Astrocyte of the hippocampus (primary cell): ENCODE data around the gene IL15.
"Not testable (repeated sequence)": the region's sequence is repeated elsewhere in the genome, so short reads cannot be mapped to it uniquely, and the experiment has no call there.

ENCODE experiments used
- DNase-seq: peaks from one replicate; pipeline ENCODE4 v3.0.0; 2011; ENCODE audit warnings: low read depth, low spot score

IL15 gene

DNA sequence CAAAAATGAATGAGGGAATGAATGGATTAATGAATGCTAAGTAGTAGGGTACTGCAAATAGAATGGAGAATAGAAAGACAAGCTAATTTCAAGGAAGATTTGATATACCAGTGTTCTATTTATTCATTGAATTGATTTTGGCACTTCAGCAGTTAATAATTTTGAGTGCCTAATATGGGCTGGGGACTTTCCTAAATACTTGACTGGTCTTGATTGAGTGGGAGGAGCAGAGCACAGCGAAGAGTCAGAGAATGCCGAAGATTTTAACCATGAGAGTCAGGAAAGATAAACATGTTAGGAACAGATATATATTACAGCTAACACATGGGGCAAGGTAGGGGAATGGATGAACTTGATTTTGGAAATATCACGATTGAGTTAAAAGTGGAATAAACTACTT, 10.6 kb downstream of the IL15 start:
- DNase-seq, result no peak

DNA sequence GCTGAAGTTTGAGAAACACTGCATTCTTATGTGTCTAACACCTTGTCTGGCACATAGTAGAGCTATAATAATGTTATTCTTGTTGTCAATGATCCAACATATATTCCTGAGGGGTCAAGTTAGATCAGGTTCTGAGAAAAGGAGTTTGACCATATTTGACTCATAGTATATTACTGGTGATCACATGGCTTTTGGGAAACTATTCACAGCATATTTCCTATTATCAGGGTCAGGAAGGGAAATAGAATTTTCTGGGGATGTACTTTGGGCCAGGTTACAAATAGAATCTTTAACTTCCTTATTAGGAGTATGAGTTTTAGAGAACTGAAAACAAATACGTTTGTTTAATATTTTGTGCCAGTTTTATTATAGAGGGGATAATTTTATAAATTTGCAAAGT, 11.6 kb downstream of the IL15 start:
- no peak for DNase-seq

DNA sequence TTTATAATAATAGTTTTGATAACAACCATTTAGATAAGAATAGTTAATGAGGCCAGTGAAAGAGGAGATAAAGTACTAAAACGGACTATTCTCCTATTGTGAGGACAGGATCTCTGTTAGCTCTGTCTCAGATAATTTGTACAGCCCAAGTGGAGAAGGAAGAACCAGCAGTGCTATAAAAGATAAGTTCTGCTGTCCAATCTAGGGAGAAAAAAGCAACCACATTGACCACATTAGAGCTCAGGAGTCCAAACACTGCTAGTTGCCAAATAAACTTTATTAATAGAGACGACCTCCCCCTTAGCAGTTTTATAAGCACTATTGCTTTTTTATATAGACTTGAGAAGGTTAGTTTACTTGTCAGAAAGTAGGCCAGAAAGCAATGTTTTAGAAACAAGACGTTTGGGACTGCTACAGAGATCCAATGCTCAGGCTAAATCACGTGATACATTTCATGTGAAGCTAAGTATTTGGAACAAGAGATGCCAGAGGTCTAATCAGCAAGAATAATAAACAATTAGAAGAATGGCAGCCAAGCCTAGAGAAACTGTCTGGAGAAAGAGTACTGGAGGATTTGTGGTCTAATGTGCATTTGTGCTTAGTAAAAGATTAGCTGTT, 15.9 kb downstream of the IL15 start:
- DNase-seq, result peak; percentile 82

- DNase-seq, result peak; percentile 57
These were observed 17.7 kb downstream of the IL15 start for GRCh38 chr4:141654098-141654497.

GRCh38 chr4:141656031-141656430, 19.6 kb downstream of the IL15 start:
- no peak for DNase-seq

- DNase-seq, result no peak
These were observed 21.3 kb downstream of the IL15 start for GRCh38 chr4:141657550-141658250.

DNA sequence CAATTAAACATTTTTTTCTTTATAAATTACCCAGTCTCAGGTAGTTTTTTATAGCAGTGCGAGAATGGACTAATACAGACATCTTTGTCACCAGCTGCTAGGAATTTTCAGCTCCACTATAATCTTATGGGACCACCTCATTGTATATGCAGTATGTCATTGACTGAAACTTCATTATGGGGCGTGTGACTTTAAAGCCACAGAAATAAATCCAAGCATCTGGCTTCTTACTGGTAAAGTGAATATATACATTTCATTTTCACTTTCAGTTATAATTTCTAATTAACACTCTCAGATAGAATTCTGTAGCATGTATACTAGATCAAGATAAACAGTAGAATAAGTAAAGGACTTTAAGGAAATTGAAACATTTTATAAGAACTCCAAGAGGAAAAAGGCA, 21.9 kb downstream of the IL15 start:
- no peak for DNase-seq

GRCh38 chr4:141659539-141659938, 23.2 kb downstream of the IL15 start:
- no peak for DNase-seq

DNA sequence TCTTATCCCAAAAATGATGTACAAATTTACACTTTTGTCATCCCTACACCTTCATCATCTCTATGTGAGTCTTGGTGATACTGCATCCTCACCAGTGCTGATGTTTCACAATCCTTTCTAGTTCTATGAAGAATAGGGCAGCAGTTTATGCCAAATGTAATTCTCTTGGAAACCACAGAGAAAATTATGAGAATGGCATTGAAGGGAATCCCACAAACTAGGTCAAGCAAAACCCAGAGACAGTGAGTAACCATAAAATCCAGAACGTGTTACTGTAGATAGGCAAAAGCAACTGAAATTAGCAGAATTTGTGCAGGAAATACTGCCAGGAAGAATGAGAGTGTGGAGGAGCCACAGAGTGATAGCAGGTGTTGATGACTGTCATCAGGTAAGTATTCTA, 24.5 kb downstream of the IL15 start:
- no peak for DNase-seq

DNA sequence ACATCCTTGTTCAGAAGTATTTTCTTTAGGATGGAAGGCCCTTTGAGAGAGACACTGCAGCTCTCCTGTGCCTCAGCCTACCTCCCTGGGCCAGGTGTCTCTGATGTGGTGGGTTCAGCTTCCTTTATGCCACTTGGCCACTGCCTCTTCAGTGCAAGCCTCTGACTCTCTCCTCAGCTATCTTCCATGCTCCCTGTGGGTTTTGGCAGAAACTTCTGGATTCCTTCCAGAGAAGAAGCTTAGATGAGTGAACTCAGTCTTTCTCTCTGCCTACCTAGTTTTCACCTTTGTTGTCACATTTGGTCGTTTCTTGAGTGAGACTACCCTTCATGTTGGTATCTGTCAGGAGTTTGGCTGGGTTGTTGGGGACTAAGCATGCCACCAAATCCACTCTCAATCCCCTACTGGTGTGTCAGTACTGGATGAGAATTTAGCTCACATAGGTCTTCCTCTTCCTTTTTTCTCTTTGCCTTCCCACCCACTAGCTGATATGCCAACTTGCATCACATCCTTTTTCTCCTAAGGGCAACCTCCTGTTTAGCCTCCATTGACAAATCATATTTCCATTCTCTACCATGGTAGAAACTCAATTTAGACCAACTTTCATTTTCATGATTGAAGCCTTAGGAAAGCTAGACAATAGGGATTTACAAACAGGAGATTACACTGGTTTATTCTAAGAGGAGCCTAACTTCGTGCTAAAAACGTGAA, 32.0 kb downstream of the IL15 start:
- DNase-seq, result peak; percentile 30

GRCh38 chr4:141669501-141669900, 33.1 kb downstream of the IL15 start:
- no peak for DNase-seq

DNA sequence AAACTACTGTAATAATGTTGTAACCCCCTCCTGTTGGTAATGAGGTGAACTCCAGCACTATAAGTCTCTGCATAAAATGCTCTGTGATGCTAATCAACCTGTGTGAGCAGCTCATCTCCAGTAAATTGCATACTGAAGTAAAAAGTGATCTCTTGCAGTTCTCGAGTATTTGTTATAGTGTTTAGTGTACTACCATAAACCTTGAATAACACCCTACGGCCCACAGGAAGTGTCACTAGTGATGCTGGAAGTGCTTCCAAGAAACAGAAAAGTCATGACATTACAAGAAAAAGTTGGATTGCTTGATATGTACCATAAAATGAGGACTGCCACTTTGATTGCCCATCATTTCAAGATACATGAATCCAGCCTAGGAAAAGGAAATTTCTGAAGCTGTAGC, 39.0 kb downstream of the IL15 start:
- no peak for DNase-seq

DNA sequence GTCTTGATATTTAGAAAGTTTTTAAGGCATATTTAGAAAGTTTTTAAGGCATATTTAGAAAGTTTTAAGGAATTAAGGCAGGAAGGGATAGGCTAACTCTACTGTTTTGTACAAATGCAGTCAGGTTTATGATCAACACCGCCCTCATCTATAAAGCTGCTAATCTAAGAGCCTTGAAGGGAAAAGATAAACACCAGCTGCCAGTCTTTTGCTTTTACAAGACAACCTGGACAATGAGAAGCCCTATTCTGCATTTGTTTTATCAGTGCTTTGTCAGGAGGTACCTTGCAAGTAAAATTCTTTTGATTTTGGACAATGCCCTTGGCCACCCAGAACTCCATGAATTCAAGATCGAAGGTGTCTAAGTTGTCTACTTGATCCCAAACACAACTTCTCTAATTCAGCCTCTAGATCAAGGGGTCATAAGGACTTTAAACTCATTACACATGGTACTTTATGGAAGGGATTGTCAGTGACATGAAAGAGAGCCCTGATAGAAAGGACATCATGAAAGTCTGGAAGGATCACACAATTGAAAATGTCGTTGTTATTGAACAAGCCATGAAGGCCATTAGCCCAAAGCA, 39.8 kb downstream of the IL15 start:
- DNase-seq, result no peak

DNA sequence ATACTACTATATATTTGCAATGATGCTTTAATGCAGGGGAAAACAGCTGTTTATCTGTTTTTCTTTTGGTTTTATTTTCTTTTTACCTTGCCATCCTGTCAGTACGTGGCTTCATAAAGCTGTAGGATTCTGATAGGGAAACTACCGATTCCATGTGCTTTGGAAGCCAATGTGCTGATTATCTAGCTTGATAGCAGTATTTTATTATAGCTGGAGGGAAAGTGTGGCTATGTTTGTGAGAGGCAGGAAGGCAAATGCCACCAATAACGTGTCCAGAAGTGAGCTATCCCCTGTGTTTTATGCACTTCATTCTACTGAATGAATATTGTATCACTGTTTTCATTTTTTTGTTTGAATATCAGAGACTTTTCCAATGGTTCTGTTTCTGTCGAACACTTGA, 43.7 kb downstream of the IL15 start:
- DNase-seq, result no peak

DNA sequence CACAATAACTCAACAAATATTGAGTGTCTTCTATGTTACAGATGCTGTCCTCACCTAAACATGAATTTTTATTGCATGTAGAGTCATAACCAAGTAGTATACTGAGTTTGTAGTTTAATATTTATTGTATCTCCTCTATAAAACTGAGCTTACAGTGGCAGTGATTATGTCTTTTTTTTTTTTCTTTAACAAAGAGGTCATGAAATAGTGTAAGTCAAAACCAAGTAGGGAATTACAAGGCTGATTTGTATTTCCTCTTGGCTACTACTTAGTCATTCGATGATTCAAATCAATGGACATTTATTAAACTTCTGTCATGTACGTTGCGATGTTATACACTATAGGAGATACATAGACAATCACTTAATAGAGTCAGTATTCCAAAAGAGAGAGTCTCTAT, 48.4 kb downstream of the IL15 start:
- no peak for DNase-seq

- peak; percentile 14 for DNase-seq
These were observed 49.9 kb downstream of the IL15 start for GRCh38 chr4:141686146-141686775.

GRCh38 chr4:141686879-141687278, 50.5 kb downstream of the IL15 start:
- DNase-seq, result peak; percentile 7

GRCh38 chr4:141689726-141690296, 53.4 kb downstream of the IL15 start:
- DNase-seq, result not testable (repeated sequence)

- not testable (repeated sequence) for DNase-seq
These were observed 54.9 kb downstream of the IL15 start for GRCh38 chr4:141691247-141691646.

DNA sequence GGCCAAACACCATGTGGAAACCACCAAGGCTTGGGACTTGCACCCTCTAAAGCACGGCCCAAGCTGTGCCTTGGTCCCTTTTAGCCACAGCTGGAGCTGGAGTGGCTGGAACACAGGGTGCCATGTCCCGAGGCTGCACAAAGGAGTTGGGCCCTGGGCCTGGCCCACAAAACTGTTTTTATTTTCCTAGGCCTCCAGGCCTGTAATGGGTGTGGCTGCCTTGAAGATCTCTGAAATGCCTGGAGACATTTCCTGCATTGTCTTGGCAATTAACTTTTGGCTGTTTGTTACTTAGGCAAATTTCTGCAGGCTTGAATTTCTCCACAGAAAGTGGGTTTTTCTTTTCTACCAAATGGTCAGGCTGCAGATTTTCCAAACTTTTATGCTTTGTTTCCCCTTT, 55.7 kb downstream of the IL15 start:
- no peak for DNase-seq

- DNase-seq, result no peak
These were observed 60.7 kb downstream of the IL15 start for GRCh38 chr4:141697116-141697515.
